Fibroblast of villous mesenchyme (primary cell): ENCODE measurements around the gene KAT2B. TPM values are rescaled to one million over a fixed set of nuclear protein-coding genes. Genes with fewer than 3 reads are reported as not detected.

Source experiments
- DNase-seq: peaks from one replicate; pipeline ENCODE4 v3.0.0-alpha.2; 2010; ENCODE audit warnings: low read depth
- H3K4me3 ChIP-seq: 2 replicates; pipeline ENCODE4 v1.5.1; 2011; ENCODE audit warnings: low read depth, mild to moderate bottlenecking, low read length
- total RNA-seq: library from RNA; depleted of rRNA; stranded (reverse); fragments of >200 nt; gene quantifications from 2 replicates; pipeline ENCODE4 v1.2.3, GENCODE V29; 2012
- TF ChIP-seq, protein P1 (sequence below): IDR thresholded peaks from 2 replicates; pipeline ENCODE4 v1.5.1; 2012; ENCODE audit warnings: low read depth, mild to moderate bottlenecking, low read length; ENCODE audit not compliant: insufficient read depth

Gene KAT2B
- total RNA-seq, 1 donor, result 12.5 TPM

DNA sequence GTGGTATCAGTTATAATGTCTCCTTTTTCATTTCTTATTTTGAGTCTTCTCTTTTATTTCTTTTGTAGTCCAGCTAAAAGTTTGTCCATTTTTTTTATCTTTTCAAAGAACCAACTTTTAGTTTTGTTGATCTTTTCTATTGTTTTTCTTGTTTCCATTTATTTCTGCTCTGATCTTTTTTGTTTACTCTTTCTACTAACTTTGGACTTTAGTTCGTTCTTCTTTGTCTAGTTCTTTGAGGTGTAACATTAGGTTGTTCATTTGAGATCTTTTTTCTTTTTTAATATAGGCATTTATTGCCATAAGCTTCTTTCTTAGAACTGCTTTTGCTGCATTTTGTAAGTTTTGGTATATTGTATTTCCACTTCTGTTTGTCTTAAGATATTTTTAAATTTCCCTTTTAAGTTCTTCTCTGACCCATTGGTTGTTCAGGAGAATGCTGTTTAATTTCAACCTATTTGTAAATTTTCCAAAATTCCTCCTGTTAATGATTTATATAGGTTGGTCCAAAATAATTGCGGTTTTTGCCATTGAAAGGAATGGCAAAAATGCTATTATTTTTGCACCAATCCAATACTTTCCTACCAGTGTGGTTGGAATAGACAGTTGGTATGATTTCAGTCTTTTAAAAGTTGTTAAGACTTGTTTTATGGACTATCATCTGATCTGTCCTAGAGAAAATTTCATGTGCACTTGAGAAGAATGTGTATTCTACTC lies 51.2 kb downstream of the KAT2B start:
- no peak for DNase-seq
- TF ChIP-seq, protein P1, sequence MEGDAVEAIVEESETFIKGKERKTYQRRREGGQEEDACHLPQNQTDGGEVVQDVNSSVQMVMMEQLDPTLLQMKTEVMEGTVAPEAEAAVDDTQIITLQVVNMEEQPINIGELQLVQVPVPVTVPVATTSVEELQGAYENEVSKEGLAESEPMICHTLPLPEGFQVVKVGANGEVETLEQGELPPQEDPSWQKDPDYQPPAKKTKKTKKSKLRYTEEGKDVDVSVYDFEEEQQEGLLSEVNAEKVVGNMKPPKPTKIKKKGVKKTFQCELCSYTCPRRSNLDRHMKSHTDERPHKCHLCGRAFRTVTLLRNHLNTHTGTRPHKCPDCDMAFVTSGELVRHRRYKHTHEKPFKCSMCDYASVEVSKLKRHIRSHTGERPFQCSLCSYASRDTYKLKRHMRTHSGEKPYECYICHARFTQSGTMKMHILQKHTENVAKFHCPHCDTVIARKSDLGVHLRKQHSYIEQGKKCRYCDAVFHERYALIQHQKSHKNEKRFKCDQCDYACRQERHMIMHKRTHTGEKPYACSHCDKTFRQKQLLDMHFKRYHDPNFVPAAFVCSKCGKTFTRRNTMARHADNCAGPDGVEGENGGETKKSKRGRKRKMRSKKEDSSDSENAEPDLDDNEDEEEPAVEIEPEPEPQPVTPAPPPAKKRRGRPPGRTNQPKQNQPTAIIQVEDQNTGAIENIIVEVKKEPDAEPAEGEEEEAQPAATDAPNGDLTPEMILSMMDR, result no peak
- no peak overlapping the region for H3K4me3 ChIP-seq

DNA sequence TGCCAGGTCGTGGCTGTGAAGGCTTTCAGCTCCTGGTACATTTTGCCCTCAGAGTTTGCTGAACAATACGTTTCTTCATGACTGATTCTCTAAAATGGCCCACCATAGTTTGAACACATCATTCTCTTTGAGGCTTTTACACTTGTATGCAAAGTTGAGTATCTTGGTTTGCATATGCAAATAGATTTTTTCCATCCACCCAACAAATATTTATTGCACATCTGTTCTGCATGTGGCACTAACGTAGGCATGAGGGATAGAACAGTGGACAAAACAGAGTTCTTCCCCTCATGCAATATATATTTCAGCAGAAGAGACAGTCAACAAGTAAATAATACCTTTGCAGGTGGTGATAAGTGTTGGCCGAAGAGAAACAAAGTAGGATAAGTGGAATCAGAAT lies 55.2 kb downstream of the KAT2B start:
- DNase-seq, result no peak
- TF ChIP-seq, protein P1, result no peak
- H3K4me3 ChIP-seq, result no peak overlapping the region

DNA sequence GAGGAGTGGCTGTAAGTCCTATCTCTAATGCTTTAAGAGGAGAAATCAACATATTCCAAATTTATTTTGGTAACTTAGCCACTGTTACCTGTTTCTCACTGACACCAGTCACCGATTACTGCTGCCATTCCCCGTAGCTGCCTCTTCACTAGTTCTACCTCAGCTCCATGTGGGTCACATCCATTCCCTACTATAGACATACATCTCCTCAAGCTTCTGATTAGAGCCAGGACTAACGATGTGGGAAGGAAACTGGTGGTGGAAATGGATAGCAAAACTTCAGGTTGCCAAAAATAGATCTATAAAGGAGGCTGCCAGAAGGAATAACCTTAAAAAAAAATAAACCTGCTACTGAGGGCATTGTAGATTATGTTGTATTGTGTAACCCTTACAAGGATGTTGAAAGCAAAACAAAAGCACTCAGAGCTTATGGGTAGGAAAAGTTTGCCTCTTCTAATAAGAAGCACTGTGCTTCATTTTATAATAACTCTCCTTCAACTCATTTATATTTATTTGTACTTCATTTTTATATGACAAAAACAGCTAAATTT lies 56.0 kb downstream of the KAT2B start:
- TF ChIP-seq, protein P1, result no peak
- H3K4me3 ChIP-seq, result no peak overlapping the region
- DNase-seq, result peak; percentile 46

DNA sequence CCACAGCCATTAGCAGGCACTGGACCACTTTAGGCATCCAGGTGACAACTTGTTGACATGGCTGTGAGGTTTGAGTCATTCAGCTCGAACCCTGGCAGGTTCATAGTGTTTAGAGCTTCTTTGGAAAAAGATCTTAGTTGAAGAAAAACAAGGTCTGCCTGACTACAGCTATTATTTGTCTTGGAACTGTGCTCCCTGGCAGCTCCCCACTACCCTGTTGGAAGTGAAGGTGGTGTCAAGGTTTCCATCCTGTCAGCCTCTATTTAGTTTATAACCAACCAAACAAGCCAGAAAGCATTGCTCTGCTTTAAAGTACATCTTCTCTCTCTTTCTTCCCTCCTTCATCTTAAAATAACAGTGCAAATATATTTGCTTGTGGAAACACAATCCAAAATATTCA lies 56.8 kb downstream of the KAT2B start:
- H3K4me3 ChIP-seq, result no peak overlapping the region
- no peak for DNase-seq
- TF ChIP-seq, protein P1, result no peak

DNA sequence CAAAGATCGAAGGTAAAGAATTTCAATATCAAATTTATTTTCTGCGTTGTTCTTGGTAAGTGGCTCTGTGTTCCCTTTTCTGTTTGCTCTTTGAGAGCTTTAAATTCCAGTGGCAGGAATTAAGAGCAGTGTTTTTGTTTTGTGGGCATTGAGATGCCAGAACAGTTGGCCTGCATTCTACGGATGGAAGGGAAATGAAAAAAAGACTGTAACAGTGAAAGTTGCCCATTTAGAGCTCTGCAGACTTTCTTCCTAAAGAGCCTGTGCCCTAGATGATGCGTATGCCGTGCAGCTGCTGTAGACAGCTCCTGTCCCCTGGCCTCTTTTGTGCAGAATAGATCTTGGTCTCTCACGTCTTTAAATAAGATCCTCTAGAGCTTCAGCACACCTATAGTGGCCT lies 58.8 kb downstream of the KAT2B start:
- no peak for DNase-seq
- H3K4me3 ChIP-seq, result no peak overlapping the region
- TF ChIP-seq, protein P1, result no peak

DNA sequence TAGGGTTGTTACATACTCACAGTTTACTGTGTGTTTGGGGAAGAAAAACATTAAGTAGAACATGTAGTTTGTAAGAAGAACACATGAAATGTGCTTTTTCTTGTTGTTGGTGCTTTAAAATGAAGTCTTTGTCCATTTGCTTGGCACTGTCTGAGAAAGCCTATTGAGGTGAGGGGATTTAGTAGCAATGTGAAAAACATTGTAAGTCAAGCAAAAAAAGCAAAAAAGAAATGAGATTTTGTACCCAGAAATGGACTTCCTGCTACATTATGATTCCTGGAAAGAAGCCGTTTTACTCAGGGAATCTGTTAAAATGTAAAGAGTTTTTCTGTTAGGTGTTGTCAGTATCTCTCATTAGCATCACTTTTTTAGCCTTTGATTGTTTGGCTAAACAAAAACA lies 59.9 kb downstream of the KAT2B start:
- TF ChIP-seq, protein P1, result no peak
- no peak overlapping the region for H3K4me3 ChIP-seq

DNA sequence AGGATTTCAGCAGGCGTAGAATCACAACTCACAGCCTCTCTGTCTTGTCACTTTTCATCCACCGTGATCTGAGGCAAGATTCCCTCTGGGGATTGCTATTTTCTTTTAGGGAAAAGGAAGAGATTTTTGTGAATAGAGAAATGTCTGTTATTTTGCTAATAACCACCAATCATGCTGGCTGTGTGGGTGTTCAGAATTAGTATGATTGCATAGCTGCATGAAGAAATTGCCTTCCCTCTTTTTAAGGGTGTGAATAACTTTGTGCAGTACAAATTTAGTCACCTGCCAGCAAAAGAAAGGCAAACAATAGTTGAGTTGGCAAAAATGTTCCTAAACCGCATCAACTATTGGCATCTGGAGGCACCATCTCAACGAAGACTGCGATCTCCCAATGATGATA lies 60.8 kb downstream of the KAT2B start:
- TF ChIP-seq, protein P1, result no peak
- DNase-seq, result no peak
- no peak overlapping the region for H3K4me3 ChIP-seq

More for the DNA sequence above, 59.9 kb downstream of the KAT2B start:
- no peak for DNase-seq
